ENCODE data around the gene ABHD8.
A peak's percentile ranks its signal among the peaks of the same experiment; 100 is the strongest.

Gene ABHD8

GRCh38 chr19:17321655-17322489 is 18.6 kb upstream of the ABHD8 start:
- no peak for DNase-seq
- TF ChIP-seq POLR2A (IDR thresholded peaks at IDR 0.05; ENCODE audit: low read length) (no peak), GATA1 (IDR thresholded peaks at IDR 0.05; ENCODE audit: low read depth, low read length) (no peak)

DNA sequence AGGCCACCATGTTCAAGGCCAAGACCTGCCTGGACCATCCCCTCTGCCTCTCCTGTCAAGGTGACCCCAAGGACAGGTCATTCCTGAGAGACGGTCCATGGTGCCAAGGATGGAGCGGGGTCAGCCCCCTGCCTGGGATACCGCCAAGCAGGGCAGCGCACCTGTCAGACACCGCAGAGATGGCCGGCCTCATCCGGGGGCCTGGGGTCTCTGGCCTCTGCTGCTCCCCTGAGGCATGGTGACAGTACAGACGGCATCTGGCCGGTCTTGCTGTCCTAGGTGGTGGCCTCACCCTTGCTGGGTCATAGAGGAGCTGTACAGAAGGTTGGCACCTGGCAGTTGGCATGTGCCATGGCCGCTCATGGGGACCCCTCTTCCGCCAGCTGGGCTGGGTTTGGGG is 17.2 kb upstream of the ABHD8 start:
- DNase-seq = no peak
- no peak for TF ChIP-seq GATA1 (IDR thresholded peaks at IDR 0.05; ENCODE audit: low read depth, low read length)
- TF ChIP-seq POLR2A (IDR thresholded peaks at IDR 0.05; ENCODE audit: low read length) = no peak

GRCh38 chr19:17319473-17320238 is 16.4 kb upstream of the ABHD8 start:
- DNase-seq = no peak
- no peak for TF ChIP-seq POLR2A (IDR thresholded peaks at IDR 0.05; ENCODE audit: low read length)
- no peak for TF ChIP-seq GATA1 (IDR thresholded peaks at IDR 0.05; ENCODE audit: low read depth, low read length)

DNA sequence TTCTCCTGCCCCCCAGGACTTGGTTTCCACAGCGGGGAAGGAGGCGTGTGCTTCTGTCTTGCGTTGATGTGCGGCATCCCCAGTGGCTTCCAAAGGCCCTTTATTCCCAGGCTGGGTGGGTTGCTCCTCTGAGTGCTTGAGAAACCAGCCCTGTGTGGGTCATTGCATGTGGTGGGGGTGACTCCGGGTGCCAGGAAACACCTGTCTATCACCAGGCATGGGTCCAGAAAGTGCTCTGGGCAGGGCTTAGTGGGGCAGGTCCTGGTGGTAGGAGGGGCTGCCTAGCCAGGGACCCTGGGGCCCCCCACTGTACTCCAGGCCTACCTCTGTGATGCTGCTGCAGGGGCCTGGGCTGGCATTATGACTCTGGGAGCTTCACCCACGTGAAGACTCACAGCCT is 15.7 kb upstream of the ABHD8 start:
- TF ChIP-seq POLR2A (IDR thresholded peaks at IDR 0.05; ENCODE audit: low read length) = no peak
- TF ChIP-seq GATA1 (IDR thresholded peaks at IDR 0.05; ENCODE audit: low read depth, low read length) = no peak
- DNase-seq = no peak

DNA sequence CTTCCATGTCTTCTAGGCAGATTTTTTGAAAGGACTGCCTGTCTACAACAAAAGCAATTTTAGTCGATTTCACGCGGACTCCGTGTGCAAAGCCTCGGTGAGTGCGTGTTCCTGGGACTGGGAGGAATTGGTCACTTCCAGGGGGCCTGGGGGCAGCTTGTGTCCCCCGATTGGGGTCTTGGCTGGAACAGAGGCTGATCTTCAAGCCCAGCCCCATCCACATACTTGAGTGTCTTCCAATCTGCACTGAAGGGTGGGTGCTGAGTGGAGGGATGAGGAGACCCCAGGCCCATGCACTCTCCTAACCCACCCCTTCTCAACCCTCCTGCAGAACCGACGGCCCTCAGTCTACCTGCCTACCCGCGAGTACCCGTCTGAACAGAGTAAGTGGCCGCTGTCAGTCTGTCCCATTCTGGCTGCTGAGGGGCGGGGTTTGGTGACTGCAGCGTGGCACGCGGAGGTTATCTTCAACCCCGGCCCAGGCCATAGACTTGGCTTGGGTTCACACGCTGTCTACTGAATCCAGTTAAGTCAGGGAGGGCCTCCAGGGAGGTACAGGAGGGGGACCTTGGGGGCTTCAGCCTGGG is 10.9 kb upstream of the ABHD8 start:
- no peak for TF ChIP-seq GATA1 (IDR thresholded peaks at IDR 0.05; ENCODE audit: low read depth, low read length)
- no peak for TF ChIP-seq POLR2A (IDR thresholded peaks at IDR 0.05; ENCODE audit: low read length)
- DNase-seq = peak; percentile 70 to 71

DNA sequence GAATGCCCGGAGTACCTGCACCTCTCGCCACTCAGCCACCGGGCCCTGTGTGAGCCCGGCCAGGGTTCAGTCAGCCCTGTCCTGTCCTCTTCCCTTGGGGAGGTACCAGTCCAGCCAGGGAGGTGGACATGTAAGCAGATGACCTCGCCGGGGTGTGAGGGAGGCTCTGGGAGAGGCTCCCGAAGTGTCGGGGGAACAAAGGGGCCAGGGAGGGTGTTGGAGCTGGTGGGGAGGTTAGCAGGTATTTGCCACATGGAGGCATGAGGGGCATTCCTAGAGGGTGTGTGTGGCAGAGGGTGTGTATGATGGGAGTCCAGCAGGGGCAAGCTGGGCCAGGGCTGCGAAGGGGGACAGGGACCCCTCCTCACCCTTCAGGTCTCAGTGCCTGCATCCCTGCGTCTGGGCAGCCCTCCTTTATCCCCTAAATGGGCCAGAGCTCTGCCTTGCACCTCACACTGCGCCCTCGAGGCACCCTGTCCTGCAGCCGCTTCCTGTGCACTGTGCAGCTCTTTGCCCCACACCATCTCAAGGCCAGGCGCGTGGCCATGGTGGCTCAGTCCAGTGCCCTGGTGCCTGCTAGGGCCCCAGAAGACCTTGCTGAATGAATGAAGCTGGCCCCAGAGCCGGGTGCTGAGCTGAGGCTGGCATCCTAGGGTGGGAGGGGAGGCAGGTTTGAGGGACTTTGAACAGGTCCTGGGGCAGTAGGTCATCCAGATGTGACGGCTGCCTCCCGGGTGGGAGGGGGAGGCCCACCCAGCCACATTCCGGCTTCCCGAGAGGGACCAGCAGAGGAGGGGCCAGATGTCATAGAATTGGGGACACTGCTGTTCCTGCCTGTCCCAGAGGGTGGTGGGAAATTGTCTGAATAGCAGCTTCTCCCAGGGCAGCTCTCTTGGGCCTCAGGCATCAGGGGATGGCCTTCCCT is 9.2 kb upstream of the ABHD8 start:
- TF ChIP-seq POLR2A (IDR thresholded peaks at IDR 0.05; ENCODE audit: low read length) (no peak), GATA1 (IDR thresholded peaks at IDR 0.05; ENCODE audit: low read depth, low read length) (no peak)
- DNase-seq = no peak

DNA sequence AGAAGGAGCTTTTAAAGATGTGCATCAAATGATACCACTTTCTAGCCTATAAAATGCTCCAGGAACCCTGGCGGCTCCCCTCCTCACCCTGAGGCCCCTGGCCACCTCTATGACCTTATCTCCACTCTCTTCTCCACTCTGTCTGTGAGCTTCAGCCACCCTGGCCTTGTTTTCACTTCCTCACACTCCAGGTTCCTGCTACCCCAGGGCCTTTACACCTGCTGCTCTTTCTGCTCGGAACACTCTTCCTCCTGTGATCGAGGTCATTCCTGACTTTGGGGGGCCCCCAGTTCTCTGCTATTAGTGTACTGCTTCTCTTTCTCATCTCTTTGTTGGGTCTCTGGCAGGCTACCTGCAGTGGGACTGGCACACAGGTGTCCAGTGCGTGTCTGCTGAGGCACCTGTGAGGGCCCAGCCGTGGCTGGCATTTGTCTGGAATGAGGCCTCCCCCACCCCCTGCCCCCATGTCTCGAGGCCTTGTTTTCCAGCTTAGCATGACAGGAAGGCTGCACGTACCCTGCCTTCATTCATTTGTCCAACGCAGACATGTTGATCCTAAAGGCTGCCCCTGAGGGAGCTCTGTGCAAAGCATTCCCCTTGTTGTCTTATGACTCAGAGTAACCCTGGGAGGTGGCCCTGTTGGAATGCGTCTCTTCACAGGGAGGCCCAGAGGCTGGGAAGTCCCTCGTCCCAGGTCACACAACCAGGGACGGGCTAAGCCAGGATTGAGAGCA is 8.4 kb upstream of the ABHD8 start:
- no peak for TF ChIP-seq GATA1 (IDR thresholded peaks at IDR 0.05; ENCODE audit: low read depth, low read length)
- no peak for DNase-seq

GRCh38 chr19:17309965-17310461 is 6.8 kb upstream of the ABHD8 start:
- TF ChIP-seq GATA1 (IDR thresholded peaks at IDR 0.05; ENCODE audit: low read depth, low read length) (no peak), POLR2A (IDR thresholded peaks at IDR 0.05; ENCODE audit: low read length) (no peak)
- peak in 1 of 2 experiments; percentile 64 for DNase-seq

- peak; percentile 100 for DNase-seq
- TF ChIP-seq GATA1 (IDR thresholded peaks at IDR 0.05; ENCODE audit: low read depth, low read length) (no peak), POLR2A (IDR thresholded peaks at IDR 0.05; ENCODE audit: low read length) (peak; percentile 80)
These were observed 6.2 kb upstream of the ABHD8 start, which contains the start of gene DDA1 for GRCh38 chr19:17309198-17309964. TSS of gene DDA1 (plus strand) at chr19:17309563. CDS start at chr19:17309655, 92 bp downstream.

DNA sequence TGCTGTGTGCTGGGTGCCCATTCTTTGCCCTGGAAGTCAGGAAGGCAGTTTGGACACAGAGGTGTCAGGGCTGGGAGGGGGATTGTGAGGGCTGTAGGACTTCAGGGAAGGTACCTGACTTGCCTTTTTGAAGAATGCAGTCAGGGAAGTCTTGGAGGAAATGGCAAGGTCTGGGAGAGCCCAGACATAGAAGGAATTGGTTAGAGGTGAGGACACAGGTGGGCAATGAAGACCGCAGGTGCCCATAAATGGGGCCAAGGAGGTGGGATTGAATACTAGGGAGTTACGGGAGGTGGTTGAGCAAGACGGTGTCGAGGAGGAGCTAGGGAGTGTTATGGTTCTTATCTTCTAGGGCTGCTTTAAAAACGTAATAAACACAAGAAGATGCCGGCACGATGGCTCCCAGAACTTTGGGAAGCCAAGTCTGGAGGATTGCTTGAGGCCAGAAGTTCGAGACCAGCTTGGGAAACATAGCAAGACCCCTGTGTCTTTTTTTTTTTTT is 4.7 kb upstream of the ABHD8 start:
- TF ChIP-seq GATA1 (IDR thresholded peaks at IDR 0.05; ENCODE audit: low read depth, low read length) = no peak
- no peak for TF ChIP-seq POLR2A (IDR thresholded peaks at IDR 0.05; ENCODE audit: low read length)

DNA sequence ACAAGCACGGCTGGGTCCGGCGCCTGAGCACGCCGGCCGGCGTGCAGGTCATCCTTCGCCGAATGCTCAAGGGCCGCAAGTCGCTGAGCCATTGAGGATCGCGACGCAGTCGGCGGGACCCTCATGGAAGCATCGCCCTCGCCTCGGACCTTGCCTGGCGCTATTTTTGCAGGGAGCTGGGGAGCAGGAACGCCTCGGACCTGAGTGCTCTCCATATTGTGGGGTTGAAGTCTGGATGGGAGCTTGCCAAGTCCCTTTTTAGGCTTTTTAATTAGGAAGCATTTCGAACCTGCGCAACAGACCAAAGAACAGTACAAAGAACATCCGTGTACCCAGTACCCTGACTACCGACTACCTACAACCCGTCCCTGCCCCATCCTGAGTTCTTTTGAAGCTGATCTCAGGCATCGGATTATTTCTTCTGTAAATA is 3.1 kb upstream of the ABHD8 start:
- DNase-seq = no peak
- TF ChIP-seq POLR2A (IDR thresholded peaks at IDR 0.05; ENCODE audit: low read length) (no peak), GATA1 (IDR thresholded peaks at IDR 0.05; ENCODE audit: low read depth, low read length) (no peak)

More for the DNA sequence above, 4.7 kb upstream of the ABHD8 start:
- DNase-seq = no peak
